Measurements from ENCODE around the gene EFR3B.

EFR3B gene

DNA sequence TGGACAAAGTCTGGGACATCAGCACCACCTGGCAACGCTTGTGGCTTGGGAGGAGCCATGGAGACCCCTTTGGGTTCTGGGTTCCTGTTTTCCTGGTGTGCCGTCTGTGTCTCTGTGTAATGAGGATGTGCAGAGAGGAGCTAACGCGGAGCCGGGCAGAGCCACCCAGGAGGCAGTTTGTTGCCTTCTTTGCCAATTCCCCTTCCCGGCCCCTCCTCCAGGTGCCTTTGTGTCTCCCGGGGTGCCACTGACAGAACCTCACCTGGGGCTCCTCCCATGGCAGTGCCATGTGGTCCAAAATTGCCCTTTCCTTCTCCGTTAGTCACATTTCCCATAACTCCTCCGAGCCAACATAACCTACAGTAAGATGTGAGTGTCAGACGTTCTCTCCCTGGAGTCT, 113.5 kb downstream of the EFR3B start:
- H3K79me2 ChIP-seq (ENCODE audit: control insufficient read depth, low read length): no peaks in the 10 kb centered on the region
- H3F3A ChIP-seq (ENCODE audit: control insufficient read depth, insufficient read depth): no peaks in the 10 kb centered on the region
- H3K27me3 ChIP-seq (ENCODE audit: control insufficient read depth, low read length): peaks cover 17% of the 10 kb centered on the region; the same call in 1 of the 2 replicates
- TF ChIP-seq EZH2phosphoT487 (IDR thresholded peaks at IDR 0.05; ENCODE audit: borderline replicate concordance, low read length): no peak
- TF ChIP-seq, protein P1, sequence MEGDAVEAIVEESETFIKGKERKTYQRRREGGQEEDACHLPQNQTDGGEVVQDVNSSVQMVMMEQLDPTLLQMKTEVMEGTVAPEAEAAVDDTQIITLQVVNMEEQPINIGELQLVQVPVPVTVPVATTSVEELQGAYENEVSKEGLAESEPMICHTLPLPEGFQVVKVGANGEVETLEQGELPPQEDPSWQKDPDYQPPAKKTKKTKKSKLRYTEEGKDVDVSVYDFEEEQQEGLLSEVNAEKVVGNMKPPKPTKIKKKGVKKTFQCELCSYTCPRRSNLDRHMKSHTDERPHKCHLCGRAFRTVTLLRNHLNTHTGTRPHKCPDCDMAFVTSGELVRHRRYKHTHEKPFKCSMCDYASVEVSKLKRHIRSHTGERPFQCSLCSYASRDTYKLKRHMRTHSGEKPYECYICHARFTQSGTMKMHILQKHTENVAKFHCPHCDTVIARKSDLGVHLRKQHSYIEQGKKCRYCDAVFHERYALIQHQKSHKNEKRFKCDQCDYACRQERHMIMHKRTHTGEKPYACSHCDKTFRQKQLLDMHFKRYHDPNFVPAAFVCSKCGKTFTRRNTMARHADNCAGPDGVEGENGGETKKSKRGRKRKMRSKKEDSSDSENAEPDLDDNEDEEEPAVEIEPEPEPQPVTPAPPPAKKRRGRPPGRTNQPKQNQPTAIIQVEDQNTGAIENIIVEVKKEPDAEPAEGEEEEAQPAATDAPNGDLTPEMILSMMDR (IDR thresholded peaks at IDR 0.05; ENCODE audit: low read depth, low read length, poor library complexity, severe bottlenecking): no peak
- H4K20me1 ChIP-seq (ENCODE audit: control insufficient read depth, insufficient read depth, low read depth, low read length): no peaks in the 10 kb centered on the region
- no peaks in the 10 kb centered on the region for H3K36me3 ChIP-seq (ENCODE audit: control insufficient read depth, low read length)
- H3K9me3 ChIP-seq (ENCODE audit: control insufficient read depth, insufficient read depth, low read length): no peaks in the 10 kb centered on the region
- no peak overlapping the region for H3K27ac ChIP-seq (ENCODE audit: low read depth, low read length)
- no peaks in the 10 kb centered on the region for H3K4me1 ChIP-seq (ENCODE audit: control insufficient read depth, low read length)
- H3K4me3 ChIP-seq (ENCODE audit: low read length): no peak overlapping the region
- H3K4me2 ChIP-seq (ENCODE audit: low read length): no peak overlapping the region
- H3K9me2 ChIP-seq (replicated peaks; ENCODE audit: control insufficient read depth, low read length): no peaks in the 10 kb centered on the region

DNA sequence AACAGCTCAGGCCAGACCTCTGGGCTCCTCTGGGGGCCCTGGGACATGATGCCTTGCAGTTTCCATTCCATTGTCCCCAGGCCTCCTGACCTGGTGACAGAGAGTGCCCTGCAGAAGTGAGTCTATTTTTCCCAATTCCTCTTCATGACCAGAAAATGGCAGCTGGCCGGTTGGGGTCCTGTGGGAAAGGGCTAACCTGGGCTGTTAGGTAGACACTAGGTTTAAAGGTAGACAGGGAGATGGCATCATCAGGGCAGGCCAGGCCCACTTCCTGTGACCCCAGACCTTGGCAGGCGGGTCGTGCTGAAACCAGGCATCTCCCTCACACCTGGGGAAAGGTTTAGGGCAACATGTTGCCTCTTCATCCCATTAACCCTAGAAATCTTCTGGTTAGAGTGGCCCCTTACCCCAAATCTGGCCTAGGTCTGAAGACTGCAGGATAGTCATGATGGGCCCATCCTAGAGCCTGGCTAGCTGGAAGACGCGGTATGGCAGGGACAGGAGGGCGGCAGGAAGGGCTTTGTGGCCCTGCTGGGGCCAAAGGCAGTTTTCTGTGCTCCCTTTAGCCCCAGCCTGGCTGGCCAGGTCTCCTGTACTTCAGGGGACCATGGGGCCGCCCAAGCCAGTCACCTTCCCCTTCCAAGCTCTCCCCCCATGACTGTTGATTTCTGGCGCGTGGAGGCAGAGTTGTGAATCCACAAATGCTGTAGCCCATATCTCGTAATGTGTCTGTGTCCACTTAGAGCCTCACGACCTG, 116.4 kb downstream of the EFR3B start:
- Histone ChIP-seq H3K27ac (ENCODE audit: low read depth, low read length) (no peak overlapping the region), H3K4me2 (ENCODE audit: low read length) (no peak overlapping the region), H3F3A (ENCODE audit: control insufficient read depth, insufficient read depth) (no peaks in the 10 kb centered on the region), H3K27me3 (ENCODE audit: control insufficient read depth, low read length) (peaks cover 23% of the 10 kb centered on the region), H3K9me2 (replicated peaks; ENCODE audit: control insufficient read depth, low read length) (no peaks in the 10 kb centered on the region), H3K79me2 (ENCODE audit: control insufficient read depth, low read length) (no peaks in the 10 kb centered on the region), H3K36me3 (ENCODE audit: control insufficient read depth, low read length) (no peaks in the 10 kb centered on the region), H3K9me3 (ENCODE audit: control insufficient read depth, insufficient read depth, low read length) (no peaks in the 10 kb centered on the region), H3K4me1 (ENCODE audit: control insufficient read depth, low read length) (peaks cover 3% of the 10 kb centered on the region; the same call in 1 of the 2 replicates), H3K4me3 (ENCODE audit: low read length) (no peak overlapping the region), H4K20me1 (ENCODE audit: control insufficient read depth, insufficient read depth, low read depth, low read length) (no peaks in the 10 kb centered on the region)
- no peak for TF ChIP-seq EZH2phosphoT487 (IDR thresholded peaks at IDR 0.05; ENCODE audit: borderline replicate concordance, low read length)
- TF ChIP-seq, protein P1 (IDR thresholded peaks at IDR 0.05; ENCODE audit: low read depth, low read length, poor library complexity, severe bottlenecking): no peak

DNA sequence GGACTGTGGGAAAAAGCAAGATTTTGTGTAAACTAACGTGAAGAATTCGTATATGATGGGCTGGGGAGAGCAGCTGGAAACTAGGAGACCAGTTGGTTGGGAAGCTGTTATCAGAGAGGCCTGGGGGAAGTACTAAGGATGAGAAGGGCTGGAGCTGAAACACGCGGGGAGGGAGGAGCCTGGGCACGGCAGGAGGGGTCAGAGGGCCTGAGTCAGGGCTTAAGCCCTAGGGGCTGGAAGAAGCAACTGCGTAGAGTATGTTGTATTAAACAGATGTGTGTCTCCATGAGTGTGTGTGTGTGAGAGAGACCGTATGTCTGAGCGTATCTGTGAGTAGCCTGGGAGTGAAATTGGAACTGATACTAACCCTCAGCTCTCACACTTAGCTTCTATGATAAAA, 118.1 kb downstream of the EFR3B start:
- H3K36me3 ChIP-seq (ENCODE audit: control insufficient read depth, low read length): no peaks in the 10 kb centered on the region
- H3K27me3 ChIP-seq (ENCODE audit: control insufficient read depth, low read length): peaks cover 32% of the 10 kb centered on the region
- no peak overlapping the region for H3K27ac ChIP-seq (ENCODE audit: low read depth, low read length)
- no peaks in the 10 kb centered on the region for H3K9me2 ChIP-seq (replicated peaks; ENCODE audit: control insufficient read depth, low read length)
- TF ChIP-seq, protein P1 (IDR thresholded peaks at IDR 0.05; ENCODE audit: low read depth, low read length, poor library complexity, severe bottlenecking): no peak
- no peak for TF ChIP-seq EZH2phosphoT487 (IDR thresholded peaks at IDR 0.05; ENCODE audit: borderline replicate concordance, low read length)
- no peaks in the 10 kb centered on the region for H3K9me3 ChIP-seq (ENCODE audit: control insufficient read depth, insufficient read depth, low read length)
- H3K4me3 ChIP-seq (ENCODE audit: low read length): no peak overlapping the region
- no peak overlapping the region for H3K4me2 ChIP-seq (ENCODE audit: low read length)
- H4K20me1 ChIP-seq (ENCODE audit: control insufficient read depth, insufficient read depth, low read depth, low read length): no peaks in the 10 kb centered on the region
- H3F3A ChIP-seq (ENCODE audit: control insufficient read depth, insufficient read depth): no peaks in the 10 kb centered on the region
- H3K79me2 ChIP-seq (ENCODE audit: control insufficient read depth, low read length): no peaks in the 10 kb centered on the region
- peaks cover 3% of the 10 kb centered on the region; the same call in 1 of the 2 replicates for H3K4me1 ChIP-seq (ENCODE audit: control insufficient read depth, low read length)
